HepG2 (cell line): ENCODE results near the gene SDR42E2. TPM values are rescaled to one million over a fixed set of nuclear protein-coding genes. Genes with fewer than 3 reads are reported as not detected.

Experiments used
- ADNP ChIP-seq: sonication (generic); formaldehyde crosslinking; IDR thresholded peaks from 2 replicates; pipeline ENCODE4 v1.4.0; 2020; ENCODE audit warnings: missing genetic modification reagents
- DR1 ChIP-seq: sonication (generic); formaldehyde crosslinking; IDR thresholded peaks from 2 replicates; pipeline ENCODE4 v1.8.0; 2021; ENCODE audit warnings: mild to moderate bottlenecking, missing genetic modification reagents, inconsistent platforms
- HDAC1 ChIP-seq: sonication (generic); formaldehyde crosslinking; IDR thresholded peaks from 2 replicates; pipeline ENCODE4 v1.5.1; 2020; ENCODE audit warnings: mild to moderate bottlenecking, missing genetic modification reagents
- HES4 ChIP-seq: sonication (generic); formaldehyde crosslinking; IDR thresholded peaks from 2 replicates; pipeline ENCODE4 v1.9.0; 2021; ENCODE audit warnings: mild to moderate bottlenecking, missing genetic modification reagents, borderline replicate concordance
- HHEX ChIP-seq: IDR thresholded peaks from 2 replicates; pipeline ENCODE4 v1.6.1; 2016; ENCODE audit warnings: control low read depth
- JUND ChIP-seq: sonication (generic); formaldehyde crosslinking; IDR thresholded peaks from 2 replicates; pipeline ENCODE4 v1.8.0; 2022; ENCODE audit warnings: mild to moderate bottlenecking, missing genetic modification reagents
- KAT2B ChIP-seq: fragments of 150-350 bp; IDR thresholded peaks from 2 replicates; pipeline ENCODE4 v1.6.1; 2014; ENCODE audit warnings: low read depth, low read length, borderline replicate concordance
- MAZ ChIP-seq, 2 experiments: sonication (generic) in 1 of 2; formaldehyde crosslinking in 1 of 2; IDR thresholded peaks; 2 replicates each; pipeline versions ENCODE4 v1.5.0 to v1.6.1; 2012 to 2020; ENCODE audit warnings: low read depth in 2 of 2, mild to moderate bottlenecking in 2 of 2, borderline replicate concordance in 1 of 2, improper control_type of control experiment in 1 of 2, low read length in 1 of 2, missing genetic modification reagents in 1 of 2, moderate library complexity in 1 of 2
- ONECUT2 ChIP-seq: sonication (generic); formaldehyde crosslinking; IDR thresholded peaks from 2 replicates; pipeline ENCODE4 v1.4.0; 2020; ENCODE audit warnings: missing genetic modification reagents
- PLRG1 ChIP-seq: fragments of 450-650 bp; conservative IDR thresholded peaks from 2 replicates; pipeline ENCODE4 v1.6.1; 2016
- RORA ChIP-seq: sonication (generic); formaldehyde crosslinking; IDR thresholded peaks from 2 replicates; pipeline ENCODE4 v1.5.0; 2020; ENCODE audit warnings: mild to moderate bottlenecking, missing genetic modification reagents, moderate library complexity
- SCMH1 ChIP-seq: sonication (generic); formaldehyde crosslinking; IDR thresholded peaks from 2 replicates; pipeline ENCODE4 v1.9.0; 2021; ENCODE audit warnings: missing genetic modification reagents, mild to moderate bottlenecking, borderline replicate concordance
- SP4 ChIP-seq: sonication (generic); formaldehyde crosslinking; IDR thresholded peaks from 2 replicates; pipeline ENCODE4 v1.8.1; 2023; ENCODE audit warnings: mild to moderate bottlenecking, missing genetic modification reagents
- THYN1 ChIP-seq: sonication (generic); formaldehyde crosslinking; IDR thresholded peaks from 2 replicates; pipeline ENCODE4 v1.8.1; 2023; ENCODE audit warnings: low read depth, mild to moderate bottlenecking, moderate library complexity, missing genetic modification reagents, borderline replicate concordance
- WIZ ChIP-seq: sonication (generic); formaldehyde crosslinking; IDR thresholded peaks from 2 replicates; pipeline ENCODE4 v1.5.1; 2020; ENCODE audit warnings: mild to moderate bottlenecking, missing genetic modification reagents
- ZNF235 ChIP-seq: sonication (generic); formaldehyde crosslinking; IDR thresholded peaks from 2 replicates; pipeline ENCODE4 v1.8.1; 2023; ENCODE audit warnings: mild to moderate bottlenecking, missing genetic modification reagents, borderline replicate concordance
- ZNF256 ChIP-seq: sonication (generic); formaldehyde crosslinking; conservative IDR thresholded peaks from 2 replicates; pipeline ENCODE4 v1.4.0; 2020; ENCODE audit warnings: missing genetic modification reagents
- ZNF510 ChIP-seq: sonication (generic); formaldehyde crosslinking; IDR thresholded peaks from 2 replicates; pipeline ENCODE4 v1.4.0; 2020; ENCODE audit warnings: low read depth, mild to moderate bottlenecking, missing genetic modification reagents
- ZNF720 ChIP-seq: sonication (generic); formaldehyde crosslinking; IDR thresholded peaks from 2 replicates; pipeline ENCODE4 v1.4.0; 2020; ENCODE audit warnings: missing genetic modification reagents
- ZNF761 ChIP-seq: sonication (generic); formaldehyde crosslinking; conservative IDR thresholded peaks from 2 replicates; pipeline ENCODE4 v1.4.0; 2020; ENCODE audit warnings: mild to moderate bottlenecking, missing genetic modification reagents
- ZNF766 ChIP-seq: sonication (generic); formaldehyde crosslinking; IDR thresholded peaks from 2 replicates; pipeline ENCODE4 v1.5.0; 2020; ENCODE audit warnings: missing genetic modification reagents, borderline replicate concordance
- ZSCAN30 ChIP-seq: sonication (generic); formaldehyde crosslinking; IDR thresholded peaks from 2 replicates; pipeline ENCODE4 v1.5.0; 2020; ENCODE audit warnings: mild to moderate bottlenecking, missing genetic modification reagents
- polyA plus RNA-seq, 8 experiments: library from polyadenylated mRNA; depleted of rRNA in 3 of 8; stranded (reverse) in 7 of 8; unstranded in 1 of 8; fragments of >200 nt; fragmentation: Illumina TruSeq in 4 of 8; extraction: Trizol in 4 of 8; gene quantifications; 2 replicates each; pipeline versions ENCODE4 v1.2.1 to v1.2.3, GENCODE V29; 2011 to 2016; ENCODE audit warnings: low read depth in 4 of 8, missing spikeins in 1 of 8, mixed read lengths in 1 of 8; ENCODE audit not compliant: insufficient read depth in 1 of 8
- total RNA-seq, 5 experiments: library from RNA; depleted of rRNA; stranded (reverse); fragments of >200 nt; fragmentation: Illumina TruSeq; extraction: Trizol; gene quantifications; 2 replicates each; pipeline ENCODE4 v1.2.3, GENCODE V29; 2016; ENCODE audit warnings: low read depth in 1 of 5
- TF ChIP-seq, protein P1 (sequence below): sonication (generic); formaldehyde crosslinking; IDR thresholded peaks from 2 replicates; pipeline ENCODE4 v1.5.0; 2020; ENCODE audit warnings: mild to moderate bottlenecking, missing genetic modification reagents, borderline replicate concordance
- TF ChIP-seq, protein P2 (sequence below): sonication (generic); formaldehyde crosslinking; IDR thresholded peaks from 2 replicates; pipeline ENCODE4 v1.5.1; 2020; ENCODE audit warnings: mild to moderate bottlenecking, missing genetic modification reagents, moderate library complexity

SDR42E2 gene
- total and polyA plus RNA-seq, 2 of the 13 experiments (the other 11 are each of a cell fraction or from before 2014, with no cell fraction given): 0.05 to 0.11 TPM

GRCh38 chr16:22191532-22192260 is 29.4 kb downstream of the SDR42E2 start (continued):
- TF ChIP-seq, protein P1, sequence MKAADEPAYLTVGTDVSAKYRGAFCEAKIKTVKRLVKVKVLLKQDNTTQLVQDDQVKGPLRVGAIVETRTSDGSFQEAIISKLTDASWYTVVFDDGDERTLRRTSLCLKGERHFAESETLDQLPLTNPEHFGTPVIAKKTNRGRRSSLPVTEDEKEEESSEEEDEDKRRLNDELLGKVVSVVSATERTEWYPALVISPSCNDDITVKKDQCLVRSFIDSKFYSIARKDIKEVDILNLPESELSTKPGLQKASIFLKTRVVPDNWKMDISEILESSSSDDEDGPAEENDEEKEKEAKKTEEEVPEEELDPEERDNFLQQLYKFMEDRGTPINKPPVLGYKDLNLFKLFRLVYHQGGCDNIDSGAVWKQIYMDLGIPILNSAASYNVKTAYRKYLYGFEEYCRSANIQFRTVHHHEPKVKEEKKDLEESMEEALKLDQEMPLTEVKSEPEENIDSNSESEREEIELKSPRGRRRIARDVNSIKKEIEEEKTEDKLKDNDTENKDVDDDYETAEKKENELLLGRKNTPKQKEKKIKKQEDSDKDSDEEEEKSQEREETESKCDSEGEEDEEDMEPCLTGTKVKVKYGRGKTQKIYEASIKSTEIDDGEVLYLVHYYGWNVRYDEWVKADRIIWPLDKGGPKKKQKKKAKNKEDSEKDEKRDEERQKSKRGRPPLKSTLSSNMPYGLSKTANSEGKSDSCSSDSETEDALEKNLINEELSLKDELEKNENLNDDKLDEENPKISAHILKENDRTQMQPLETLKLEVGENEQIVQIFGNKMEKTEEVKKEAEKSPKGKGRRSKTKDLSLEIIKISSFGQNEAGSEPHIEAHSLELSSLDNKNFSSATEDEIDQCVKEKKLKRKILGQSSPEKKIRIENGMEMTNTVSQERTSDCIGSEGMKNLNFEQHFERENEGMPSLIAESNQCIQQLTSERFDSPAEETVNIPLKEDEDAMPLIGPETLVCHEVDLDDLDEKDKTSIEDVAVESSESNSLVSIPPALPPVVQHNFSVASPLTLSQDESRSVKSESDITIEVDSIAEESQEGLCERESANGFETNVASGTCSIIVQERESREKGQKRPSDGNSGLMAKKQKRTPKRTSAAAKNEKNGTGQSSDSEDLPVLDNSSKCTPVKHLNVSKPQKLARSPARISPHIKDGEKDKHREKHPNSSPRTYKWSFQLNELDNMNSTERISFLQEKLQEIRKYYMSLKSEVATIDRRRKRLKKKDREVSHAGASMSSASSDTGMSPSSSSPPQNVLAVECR: 0 out of 2 replicates have a peak, but pooled peaks have one; percentile 4
- 0 out of 2 replicates have a peak, but pooled peaks have one; percentile 8 for TF ChIP-seq HHEX (CRISPR knock-in tag)
- no peak for TF ChIP-seq ADNP (CRISPR knock-in tag)
- no peak for TF ChIP-seq JUND
- TF ChIP-seq, protein P2, sequence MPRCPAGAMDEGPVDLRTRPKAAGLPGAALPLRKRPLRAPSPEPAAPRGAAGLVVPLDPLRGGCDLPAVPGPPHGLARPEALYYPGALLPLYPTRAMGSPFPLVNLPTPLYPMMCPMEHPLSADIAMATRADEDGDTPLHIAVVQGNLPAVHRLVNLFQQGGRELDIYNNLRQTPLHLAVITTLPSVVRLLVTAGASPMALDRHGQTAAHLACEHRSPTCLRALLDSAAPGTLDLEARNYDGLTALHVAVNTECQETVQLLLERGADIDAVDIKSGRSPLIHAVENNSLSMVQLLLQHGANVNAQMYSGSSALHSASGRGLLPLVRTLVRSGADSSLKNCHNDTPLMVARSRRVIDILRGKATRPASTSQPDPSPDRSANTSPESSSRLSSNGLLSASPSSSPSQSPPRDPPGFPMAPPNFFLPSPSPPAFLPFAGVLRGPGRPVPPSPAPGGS: no peak; the same call in 1 of the 2 replicates
- TF ChIP-seq ZSCAN30: no peak
- no peak for TF ChIP-seq WIZ (CRISPR knock-in tag)
- TF ChIP-seq SP4 (CRISPR knock-in tag): no peak
- TF ChIP-seq HES4 (CRISPR knock-in tag): no peak
- no peak for TF ChIP-seq HDAC1
- no peak for TF ChIP-seq ZNF720 (CRISPR knock-in tag)
- TF ChIP-seq RORA (CRISPR knock-in tag): no peak
- TF ChIP-seq KAT2B: no peak
- no peak for TF ChIP-seq SCMH1 (CRISPR knock-in tag)
- TF ChIP-seq ZNF766: no peak
- TF ChIP-seq THYN1 (CRISPR knock-in tag): no peak
- TF ChIP-seq MAZ (IDR thresholded peaks at IDR 0.05; ENCODE audit: borderline replicate concordance, low read depth, low read length): no peak
- no peak for TF ChIP-seq MAZ (CRISPR knock-in tag; IDR thresholded peaks at IDR 0.05; ENCODE audit: low read depth)
- 0 out of 2 replicates have a peak, but pooled peaks have one; percentile 7 for TF ChIP-seq ZNF510
- no peak for TF ChIP-seq ZNF235
- no peak for TF ChIP-seq DR1 (CRISPR knock-in tag)
- no peak for TF ChIP-seq ZNF761 (CRISPR knock-in tag)
- TF ChIP-seq ONECUT2 (CRISPR knock-in tag): no peak
- TF ChIP-seq PLRG1: no peak
- TF ChIP-seq ZNF256 (CRISPR knock-in tag): 0 out of 2 replicates have a peak, but pooled peaks have one; percentile 11
